IPS-15b (cell line): ENCODE data around the gene CDKL4.
"Not testable (repeated sequence)": the region's sequence is repeated elsewhere in the genome, so short reads cannot be mapped to it uniquely, and the experiment has no call there.

ENCODE experiments used
- H3K27me3 ChIP-seq: one replicate; pipeline ENCODE4 v1.6.1; 2013; ENCODE audit warnings: low read length; ENCODE audit not compliant: control insufficient read depth, insufficient read depth
- H3K36me3 ChIP-seq: one replicate; pipeline ENCODE4 v1.6.1; 2013; ENCODE audit warnings: low read length; ENCODE audit not compliant: control insufficient read depth, insufficient read depth
- H3K4me1 ChIP-seq: one replicate; pipeline ENCODE4 v1.6.1; 2013; ENCODE audit warnings: mild to moderate bottlenecking, low read length; ENCODE audit not compliant: control insufficient read depth, insufficient read depth
- H3K4me3 ChIP-seq: one replicate; pipeline ENCODE4 v1.5.1; 2013; ENCODE audit warnings: low read depth, low read length
- H3K9ac ChIP-seq: one replicate; pipeline ENCODE4 v1.6.1; 2013; ENCODE audit warnings: low read depth, mild to moderate bottlenecking, low read length
- H3K9me3 ChIP-seq: one replicate; pipeline ENCODE4 v1.6.1; 2013; ENCODE audit warnings: mild to moderate bottlenecking, low read length; ENCODE audit not compliant: control insufficient read depth, insufficient read depth

The CDKL4 gene

DNA sequence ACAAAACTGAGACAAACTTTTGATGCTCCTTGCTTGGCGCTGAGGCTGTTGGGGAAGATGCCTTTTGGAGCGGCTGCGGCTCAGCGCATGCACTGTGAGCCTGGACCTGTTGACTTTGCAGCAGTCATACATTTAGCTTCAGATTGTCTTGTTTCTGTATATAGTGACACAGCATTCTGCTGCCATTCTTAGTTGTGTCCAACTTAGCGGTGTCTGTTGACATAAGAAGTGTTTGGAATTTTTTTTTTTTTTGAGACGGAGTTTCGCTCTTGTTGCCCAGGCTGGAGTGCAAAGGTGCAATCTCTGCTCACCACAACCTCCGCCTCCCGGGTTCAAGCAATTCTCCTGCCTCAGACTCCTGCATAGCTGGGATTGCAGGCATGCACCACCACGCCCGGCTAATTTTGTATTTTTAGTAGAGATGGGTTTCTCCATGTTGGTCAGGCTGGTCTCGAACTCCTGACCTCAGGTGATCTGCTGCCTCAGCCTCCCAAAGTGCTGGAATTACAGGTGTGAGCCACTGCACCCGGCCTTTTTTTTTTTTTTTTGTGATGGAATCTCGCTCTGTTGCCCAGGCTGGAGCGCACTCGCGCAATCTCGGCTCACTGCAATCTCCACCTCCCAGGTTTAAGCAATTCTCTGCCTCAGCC is 105.5 kb downstream of the CDKL4 start:
- not testable (repeated sequence) for H3K36me3 ChIP-seq, H3K27me3 ChIP-seq, H3K9me3 ChIP-seq, H3K4me3 ChIP-seq, H3K9ac ChIP-seq
- H3K4me1 ChIP-seq: peaks cover 12% of the 10 kb centered on the region

DNA sequence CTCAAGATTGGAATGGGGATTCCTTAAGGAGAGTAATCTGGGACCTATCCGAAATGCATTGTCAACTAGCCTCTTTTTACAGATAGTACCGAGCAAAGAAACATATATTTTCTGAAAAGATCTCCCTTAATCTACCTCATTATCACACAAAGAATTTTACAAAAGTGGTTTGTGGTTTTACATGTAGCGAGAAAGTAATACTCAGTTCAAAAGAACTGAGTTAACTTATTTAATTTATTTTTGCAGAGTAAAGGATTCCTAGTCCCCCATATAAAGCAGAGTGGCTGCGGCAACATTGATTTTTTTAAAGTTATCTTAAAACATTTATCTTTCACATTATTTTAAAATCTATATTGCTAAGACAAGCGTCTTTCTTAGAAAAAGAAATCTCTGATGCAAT is 107.0 kb downstream of the CDKL4 start:
- no peaks in the 10 kb centered on the region for H3K36me3 ChIP-seq
- H3K9me3 ChIP-seq: no peaks in the 10 kb centered on the region
- no peak overlapping the region for H3K9ac ChIP-seq
- H3K27me3 ChIP-seq: no peaks in the 10 kb centered on the region
- peaks cover 7% of the 10 kb centered on the region for H3K4me1 ChIP-seq
- H3K4me3 ChIP-seq: no peak overlapping the region

DNA sequence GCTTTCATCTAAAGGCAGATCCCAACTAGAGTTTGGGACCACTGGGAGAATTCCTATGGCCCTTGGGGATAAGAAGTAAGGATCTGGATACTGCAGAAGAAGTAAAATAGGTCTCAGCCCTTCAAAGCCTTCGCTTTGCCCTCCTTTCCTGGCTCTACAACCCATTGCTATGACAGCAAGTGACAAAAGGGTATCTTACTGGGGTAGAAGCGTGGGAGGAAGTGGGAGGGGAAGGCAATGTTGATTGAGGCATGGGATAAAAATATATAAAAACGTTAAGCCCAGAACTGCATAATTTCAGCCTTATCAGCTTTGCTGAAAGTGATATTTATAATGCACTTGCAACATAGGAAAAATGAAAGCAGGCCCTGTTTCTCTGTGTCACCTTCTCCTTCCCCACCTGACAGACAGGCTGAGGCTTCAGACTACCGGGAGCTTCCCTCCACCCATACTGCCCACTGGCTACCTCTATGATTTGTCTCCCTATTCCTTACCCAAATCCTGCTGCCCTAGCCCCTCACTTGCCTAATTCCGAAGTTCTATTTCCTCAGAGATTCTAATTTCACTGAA is 108.0 kb downstream of the CDKL4 start:
- H3K4me1 ChIP-seq: peaks cover 4% of the 10 kb centered on the region
- no peaks in the 10 kb centered on the region for H3K9me3 ChIP-seq
- no peak overlapping the region for H3K9ac ChIP-seq
- H3K4me3 ChIP-seq: no peak overlapping the region
- no peaks in the 10 kb centered on the region for H3K36me3 ChIP-seq
- no peaks in the 10 kb centered on the region for H3K27me3 ChIP-seq

DNA sequence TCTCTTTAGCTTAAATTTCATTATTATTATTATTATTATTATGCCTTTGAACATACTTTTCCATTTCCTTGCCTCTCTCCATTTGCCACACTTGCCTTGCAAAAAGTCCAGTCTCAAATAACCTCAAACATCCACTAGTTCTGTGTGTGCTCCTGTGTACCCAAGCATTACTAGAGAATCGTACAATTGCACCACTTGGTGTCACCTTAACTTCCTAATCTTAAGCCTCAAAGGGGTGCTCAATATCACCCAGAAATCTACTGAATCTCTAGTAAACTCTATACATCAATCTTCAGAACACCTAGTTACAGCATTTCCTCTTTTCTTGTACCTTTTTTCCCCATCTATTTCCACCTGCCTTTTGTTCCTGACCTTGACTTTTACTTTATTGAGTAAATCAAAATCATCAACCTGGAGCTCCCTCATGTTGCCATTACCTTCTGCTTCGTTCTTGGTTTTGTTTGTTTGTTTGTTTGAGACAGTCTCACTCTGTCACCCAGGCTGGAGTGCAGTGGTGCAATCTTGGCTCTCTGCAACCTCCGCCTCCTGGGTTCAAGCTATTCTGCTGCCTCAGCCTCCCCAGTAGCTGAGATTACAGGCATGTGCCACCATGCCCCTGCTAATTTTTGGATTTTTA is 110.4 kb downstream of the CDKL4 start:
- Histone ChIP-seq H3K27me3 (no peaks in the 10 kb centered on the region), H3K4me1 (no peaks in the 10 kb centered on the region), H3K36me3 (no peaks in the 10 kb centered on the region), H3K9ac (no peak overlapping the region), H3K4me3 (no peak overlapping the region), H3K9me3 (no peaks in the 10 kb centered on the region)

DNA sequence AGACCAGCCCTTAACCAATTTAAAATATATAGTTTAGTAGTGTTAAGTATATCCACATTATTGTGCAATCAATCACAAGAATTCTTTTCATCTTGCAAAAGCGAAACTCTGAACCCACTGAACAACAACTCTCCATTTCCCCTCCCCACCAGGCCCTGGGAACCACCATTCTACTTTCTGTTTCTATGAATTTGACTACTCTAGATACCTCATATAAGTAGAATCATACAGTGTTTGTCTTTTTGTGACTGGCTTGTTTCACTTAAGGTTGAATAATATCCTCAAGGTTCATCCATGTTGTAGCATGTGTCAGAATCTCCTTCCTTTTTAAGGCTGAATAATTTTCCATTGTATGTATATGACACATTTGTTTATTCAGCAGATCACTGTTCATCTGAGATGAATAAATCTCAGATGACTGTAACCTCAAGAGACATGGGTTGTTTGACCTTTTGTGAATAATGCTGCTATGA is 114.8 kb downstream of the CDKL4 start:
- Histone ChIP-seq H3K36me3 (no peaks in the 10 kb centered on the region), H3K27me3 (no peaks in the 10 kb centered on the region), H3K9ac (no peak overlapping the region), H3K4me3 (no peak overlapping the region), H3K4me1 (no peaks in the 10 kb centered on the region), H3K9me3 (no peaks in the 10 kb centered on the region)

DNA sequence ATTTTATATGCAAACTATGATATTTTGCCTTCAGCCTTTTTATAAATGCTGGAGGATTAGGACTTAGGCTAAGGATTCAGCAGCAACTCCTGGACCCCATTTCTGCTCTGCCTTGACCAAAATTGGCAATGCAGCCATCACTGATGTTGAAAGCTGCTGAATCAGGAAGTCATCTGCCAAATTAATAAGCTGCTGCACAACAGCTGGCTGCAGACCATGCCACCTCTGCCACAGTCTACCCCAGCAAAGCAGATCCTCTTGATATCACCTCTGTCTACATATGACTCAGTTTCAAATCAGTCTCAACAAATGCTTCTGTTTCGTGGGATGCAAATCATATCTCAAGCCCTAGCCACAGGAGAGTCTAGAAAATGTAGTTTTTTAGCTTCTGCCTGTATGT is 115.8 kb downstream of the CDKL4 start:
- H3K27me3 ChIP-seq: no peaks in the 10 kb centered on the region

More for the DNA sequence above, 115.8 kb downstream of the CDKL4 start:
- no peaks in the 10 kb centered on the region for H3K9me3 ChIP-seq
- no peak overlapping the region for H3K4me3 ChIP-seq
- H3K4me1 ChIP-seq: peaks cover 2% of the 10 kb centered on the region
- no peaks in the 10 kb centered on the region for H3K36me3 ChIP-seq
- H3K9ac ChIP-seq: no peak overlapping the region
